Dendritic cell treated with granulocyte-macrophage colony-stimulating factor and Interleukin-4, amounts not matched to agents 40 ng/mL and 50 ng/mL, for 4 days (primary cell): ENCODE results near the gene LRRC73.
"Not testable (repeated sequence)": the region's sequence is repeated elsewhere in the genome, so short reads cannot be mapped to it uniquely, and the experiment has no call there.

Experiments used
- H3K27ac Mint-ChIP-seq: one replicate; pipeline ENCODE4 v1.8.0; 2022; ENCODE audit warnings: mild to moderate bottlenecking, mixed read lengths
- H3K27me3 Mint-ChIP-seq: one replicate; pipeline ENCODE4 v1.8.0; 2022; ENCODE audit warnings: mild to moderate bottlenecking, mixed read lengths
- H3K36me3 Mint-ChIP-seq: one replicate; pipeline ENCODE4 v1.8.0; 2022; ENCODE audit warnings: low read depth, mixed read lengths
- H3K4me1 Mint-ChIP-seq: one replicate; pipeline ENCODE4 v1.8.0; 2022; ENCODE audit warnings: low read depth, mixed read lengths
- H3K4me3 Mint-ChIP-seq: one replicate; pipeline ENCODE4 v1.8.0; 2022; ENCODE audit warnings: mild to moderate bottlenecking, moderate library complexity, mixed read lengths
- H3K9me3 Mint-ChIP-seq: one replicate; pipeline ENCODE4 v1.8.0; 2022; ENCODE audit warnings: mixed read lengths
- intact Hi-C: fragments of 100-400 bp; cut with micrococcal nuclease; formaldehyde crosslinking; loops from one replicate; pipeline ENCODE4 v1.15.0; 2022

The LRRC73 gene

GRCh38 chr6:43475516-43475915 lies 34.6 kb downstream of the LRRC73 start:
- H3K4me3 Mint-ChIP-seq: no peak overlapping the region

GRCh38 chr6:43472515-43472914 lies 37.6 kb downstream of the LRRC73 start:
- Mint-ChIP-seq H3K4me3 (no peak overlapping the region), H3K27ac (no peak overlapping the region), H3K9me3 (no peaks in the 10 kb centered on the region), H3K27me3 (peaks cover 17% of the 10 kb centered on the region), H3K36me3 (peaks cover 4% of the 10 kb centered on the region), H3K4me1 (peaks cover 9% of the 10 kb centered on the region)
- intact Hi-C loops: no loop called here

More at GRCh38 chr6:43475516-43475915, 34.6 kb downstream of the LRRC73 start:
- no peak overlapping the region for H3K27ac Mint-ChIP-seq
- peaks cover 7% of the 10 kb centered on the region for H3K27me3 Mint-ChIP-seq
- intact Hi-C loops: no loop called here
- peaks cover 30% of the 10 kb centered on the region for H3K4me1 Mint-ChIP-seq
- H3K36me3 Mint-ChIP-seq: peaks cover 8% of the 10 kb centered on the region
- no peaks in the 10 kb centered on the region for H3K9me3 Mint-ChIP-seq

DNA sequence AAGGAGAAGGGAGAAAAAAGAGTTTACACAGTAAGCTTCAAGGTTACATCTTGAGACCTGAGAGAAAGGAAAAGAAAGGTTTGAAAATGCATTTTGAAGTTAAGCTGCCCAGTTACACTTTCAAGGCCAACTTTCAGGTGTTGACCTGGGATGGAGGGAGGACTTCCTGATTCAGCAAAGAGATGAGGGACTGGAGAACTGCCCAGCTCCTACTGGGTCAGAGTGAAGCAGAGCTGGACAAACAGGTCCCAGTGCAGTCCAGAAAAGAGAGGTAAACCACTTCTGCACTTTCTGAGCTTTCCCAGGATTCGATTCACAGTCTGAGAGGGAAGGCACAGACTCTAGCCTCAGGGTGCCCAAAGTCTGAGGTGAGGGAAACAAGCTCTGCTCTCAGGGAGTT lies 38.7 kb downstream of the LRRC73 start:
- H3K9me3 Mint-ChIP-seq: no peaks in the 10 kb centered on the region
- H3K4me1 Mint-ChIP-seq: no peaks in the 10 kb centered on the region
- no peak overlapping the region for H3K27ac Mint-ChIP-seq
- H3K27me3 Mint-ChIP-seq: peaks cover 20% of the 10 kb centered on the region
- intact Hi-C loops: no loop called here
- H3K4me3 Mint-ChIP-seq: no peak overlapping the region
- H3K36me3 Mint-ChIP-seq: no peaks in the 10 kb centered on the region

- H3K4me1 Mint-ChIP-seq: no peaks in the 10 kb centered on the region
- H3K36me3 Mint-ChIP-seq: no peaks in the 10 kb centered on the region
- peaks cover 20% of the 10 kb centered on the region for H3K27me3 Mint-ChIP-seq
- no peak overlapping the region for H3K27ac Mint-ChIP-seq
- no peak overlapping the region for H3K4me3 Mint-ChIP-seq
- no peaks in the 10 kb centered on the region for H3K9me3 Mint-ChIP-seq
- intact Hi-C loops: no loop called here
Observed at GRCh38 chr6:43469947-43470346, 40.2 kb downstream of the LRRC73 start.

DNA sequence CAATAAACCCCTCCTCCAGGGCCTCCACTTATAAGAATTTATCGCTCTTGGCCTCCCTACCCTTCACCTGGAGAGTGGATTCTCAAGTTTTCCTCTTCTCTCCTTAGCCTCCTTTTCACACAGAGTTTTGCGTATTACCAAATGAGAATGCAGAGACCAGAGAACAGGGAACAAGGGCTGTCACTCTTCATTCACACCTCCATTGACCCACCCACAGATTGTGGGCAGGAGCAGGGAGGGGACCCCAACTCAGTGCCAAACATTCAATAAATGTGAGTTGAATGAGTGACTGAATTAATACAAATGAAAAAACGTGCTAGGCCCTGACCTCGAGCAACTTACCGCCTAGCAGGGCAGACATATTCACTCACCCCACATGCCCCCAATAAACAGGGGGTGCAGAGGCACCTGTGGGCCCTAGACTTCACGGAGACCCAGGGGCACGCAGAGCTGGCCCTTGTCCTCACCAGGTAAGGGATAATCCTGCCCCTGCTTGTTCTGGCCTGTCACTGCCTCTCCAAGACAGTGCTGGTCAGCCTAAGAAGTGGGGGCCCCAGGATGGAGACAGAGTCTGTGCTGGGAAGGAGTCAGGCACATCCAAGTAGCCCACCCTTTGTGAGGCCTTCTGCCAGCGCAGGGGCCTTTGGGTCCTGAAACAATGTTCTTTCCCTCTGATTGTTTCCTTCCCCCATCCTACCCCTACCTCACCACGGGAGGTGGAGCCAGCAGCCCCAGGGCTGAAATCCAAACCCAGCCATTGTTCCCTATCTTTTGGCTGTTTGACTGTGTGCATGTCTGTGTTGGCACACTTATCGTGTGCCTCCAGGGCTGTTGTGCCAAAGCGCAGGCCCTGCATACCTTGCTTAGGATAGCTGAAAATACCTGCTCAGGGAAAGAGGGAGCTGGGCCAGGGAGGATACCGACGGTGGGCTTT lies 41.1 kb downstream of the LRRC73 start:
- Mint-ChIP-seq H3K27ac (no peak overlapping the region), H3K9me3 (no peaks in the 10 kb centered on the region), H3K27me3 (peaks cover 24% of the 10 kb centered on the region), H3K36me3 (no peaks in the 10 kb centered on the region), H3K4me1 (no peaks in the 10 kb centered on the region), H3K4me3 (no peak overlapping the region)
- intact Hi-C loops: no loop called here

DNA sequence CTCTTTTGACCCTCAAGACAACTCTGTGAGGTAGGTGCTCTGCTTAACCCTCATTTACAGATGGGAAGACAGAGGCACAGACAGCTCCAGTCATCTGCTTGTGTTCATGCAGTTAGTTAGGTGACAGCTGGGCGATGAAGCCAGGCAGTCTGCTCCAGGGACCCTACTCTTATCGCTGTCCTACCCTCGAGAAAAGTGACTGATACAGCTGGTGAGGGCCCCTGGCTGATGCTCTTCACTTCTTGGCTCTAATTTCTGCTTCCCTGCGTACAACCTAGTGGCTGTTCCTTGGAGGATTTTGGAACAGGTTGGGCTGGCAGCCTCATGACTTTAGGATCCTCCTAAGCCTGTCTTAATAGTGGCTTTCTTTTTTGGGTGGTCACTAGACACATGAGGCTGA lies 41.9 kb downstream of the LRRC73 start:
- no peaks in the 10 kb centered on the region for H3K4me1 Mint-ChIP-seq
- no peak overlapping the region for H3K27ac Mint-ChIP-seq
- intact Hi-C loops: no loop called here
- peaks cover 29% of the 10 kb centered on the region for H3K27me3 Mint-ChIP-seq
- no peak overlapping the region for H3K4me3 Mint-ChIP-seq
- no peaks in the 10 kb centered on the region for H3K36me3 Mint-ChIP-seq
- H3K9me3 Mint-ChIP-seq: no peaks in the 10 kb centered on the region

DNA sequence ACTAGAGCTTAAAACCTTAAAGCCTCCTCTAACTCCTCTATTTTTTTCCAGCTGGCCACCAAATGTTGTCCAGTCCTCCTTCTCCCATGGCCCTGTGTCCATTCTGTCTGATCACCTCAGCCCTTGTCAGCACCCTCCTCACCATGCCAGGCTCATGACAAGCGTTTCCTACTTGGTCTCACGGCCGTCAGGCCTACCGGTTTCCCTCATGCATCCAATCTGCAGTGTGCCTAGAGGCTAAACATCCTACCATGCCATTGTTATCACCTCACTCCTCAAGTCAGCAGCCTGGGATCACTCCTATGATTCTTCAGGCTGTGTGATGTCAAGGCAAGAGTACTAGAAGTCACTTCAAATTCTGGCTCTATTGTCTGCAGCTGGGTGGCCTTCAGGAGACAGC lies 42.4 kb downstream of the LRRC73 start:
- intact Hi-C loops: no loop called here
- Mint-ChIP-seq H3K4me3 (no peak overlapping the region), H3K4me1 (no peaks in the 10 kb centered on the region), H3K9me3 (no peaks in the 10 kb centered on the region), H3K27me3 (peaks cover 33% of the 10 kb centered on the region), H3K36me3 (no peaks in the 10 kb centered on the region), H3K27ac (no peak overlapping the region)

DNA sequence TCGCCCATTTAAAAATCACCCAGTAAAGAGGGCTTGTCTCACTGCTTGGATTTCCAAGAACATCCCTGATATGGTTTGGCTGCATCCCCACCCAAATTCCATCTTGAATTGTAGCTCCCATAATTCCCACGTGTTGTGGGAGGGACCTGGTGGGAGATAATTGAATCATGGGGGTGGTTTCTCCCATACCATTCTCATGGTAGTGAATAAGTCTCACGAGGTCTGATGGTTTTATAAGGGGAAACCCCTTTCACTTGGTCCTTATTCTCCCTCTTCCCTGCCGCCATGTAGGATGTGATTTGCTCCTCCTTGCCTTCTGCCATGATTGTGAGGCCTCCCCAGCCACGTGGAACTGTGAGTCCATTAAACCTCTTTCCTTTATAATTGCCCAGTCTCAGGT lies 42.9 kb downstream of the LRRC73 start:
- H3K9me3 Mint-ChIP-seq, intact Hi-C loops, H3K27ac Mint-ChIP-seq, H3K4me1 Mint-ChIP-seq, H3K36me3 Mint-ChIP-seq, H3K4me3 Mint-ChIP-seq: not testable (repeated sequence)
- peaks cover 38% of the 10 kb centered on the region for H3K27me3 Mint-ChIP-seq

GRCh38 chr6:43465948-43466347 lies 44.2 kb downstream of the LRRC73 start:
- intact Hi-C loops: no loop called here
- Mint-ChIP-seq H3K27me3 (peaks cover 43% of the 10 kb centered on the region), H3K27ac (no peak overlapping the region), H3K9me3 (no peaks in the 10 kb centered on the region), H3K4me3 (no peak overlapping the region), H3K36me3 (no peaks in the 10 kb centered on the region), H3K4me1 (no peaks in the 10 kb centered on the region)

- Mint-ChIP-seq H3K9me3 (no peaks in the 10 kb centered on the region), H3K27me3 (peaks cover 42% of the 10 kb centered on the region), H3K4me1 (no peaks in the 10 kb centered on the region), H3K4me3 (no peak overlapping the region), H3K36me3 (no peaks in the 10 kb centered on the region), H3K27ac (no peak overlapping the region)
- intact Hi-C loops: no loop called here
Observed at GRCh38 chr6:43464337-43464736, 45.8 kb downstream of the LRRC73 start.

GRCh38 chr6:43461936-43462335 lies 48.2 kb downstream of the LRRC73 start:
- intact Hi-C loops: no loop called here
- Mint-ChIP-seq H3K4me1 (no peaks in the 10 kb centered on the region), H3K4me3 (no peak overlapping the region), H3K9me3 (no peaks in the 10 kb centered on the region), H3K27me3 (peaks cover 44% of the 10 kb centered on the region), H3K36me3 (no peaks in the 10 kb centered on the region), H3K27ac (no peak overlapping the region)

DNA sequence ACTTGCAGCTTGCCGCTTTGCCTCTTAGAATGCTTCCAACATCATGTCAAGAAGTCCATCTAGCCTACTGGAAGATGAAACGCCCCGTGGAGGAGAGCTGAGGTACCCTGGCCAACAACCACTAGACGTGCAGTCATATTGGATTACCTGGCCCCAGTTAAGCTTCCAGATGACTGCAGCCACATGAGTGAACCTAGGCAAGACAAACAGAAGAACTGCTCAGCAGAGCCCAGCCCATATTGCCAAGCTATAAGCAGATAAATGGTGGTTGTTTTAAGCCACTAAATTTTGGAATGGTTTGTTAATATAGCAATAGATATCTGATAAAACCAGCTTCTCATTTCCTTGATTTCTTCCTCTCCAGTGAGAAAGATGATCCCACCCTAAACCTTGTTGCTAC lies 50.1 kb downstream of the LRRC73 start:
- intact Hi-C loops: no loop called here
- Mint-ChIP-seq H3K4me1 (peaks cover 8% of the 10 kb centered on the region), H3K36me3 (no peaks in the 10 kb centered on the region), H3K27me3 (peaks cover 58% of the 10 kb centered on the region), H3K4me3 (no peak overlapping the region), H3K27ac (no peak overlapping the region), H3K9me3 (no peaks in the 10 kb centered on the region)

DNA sequence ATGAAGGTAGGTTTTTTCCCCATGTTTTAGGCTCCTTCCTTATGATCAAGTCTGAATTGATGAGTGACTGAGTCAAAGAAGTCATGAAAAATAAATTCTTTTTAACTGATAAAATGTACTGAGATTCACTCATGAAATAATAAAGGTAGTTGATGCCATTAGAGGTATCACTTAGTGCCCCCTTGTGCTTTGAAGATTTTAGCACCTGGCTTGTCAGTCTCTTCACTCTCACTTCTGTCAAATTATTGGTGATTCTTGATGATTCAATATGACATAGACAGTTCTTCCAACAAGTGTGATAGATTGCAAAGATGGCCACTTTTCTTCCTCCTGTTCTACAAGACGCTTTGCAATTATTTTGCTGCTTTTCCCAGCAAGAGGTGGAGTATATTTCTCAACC lies 50.6 kb downstream of the LRRC73 start:
- no peaks in the 10 kb centered on the region for H3K36me3 Mint-ChIP-seq
- no peaks in the 10 kb centered on the region for H3K9me3 Mint-ChIP-seq
- no peak overlapping the region for H3K27ac Mint-ChIP-seq
- no peak overlapping the region for H3K4me3 Mint-ChIP-seq
- H3K27me3 Mint-ChIP-seq: peaks cover 63% of the 10 kb centered on the region
- intact Hi-C loops: no loop called here
- peaks cover 12% of the 10 kb centered on the region for H3K4me1 Mint-ChIP-seq

DNA sequence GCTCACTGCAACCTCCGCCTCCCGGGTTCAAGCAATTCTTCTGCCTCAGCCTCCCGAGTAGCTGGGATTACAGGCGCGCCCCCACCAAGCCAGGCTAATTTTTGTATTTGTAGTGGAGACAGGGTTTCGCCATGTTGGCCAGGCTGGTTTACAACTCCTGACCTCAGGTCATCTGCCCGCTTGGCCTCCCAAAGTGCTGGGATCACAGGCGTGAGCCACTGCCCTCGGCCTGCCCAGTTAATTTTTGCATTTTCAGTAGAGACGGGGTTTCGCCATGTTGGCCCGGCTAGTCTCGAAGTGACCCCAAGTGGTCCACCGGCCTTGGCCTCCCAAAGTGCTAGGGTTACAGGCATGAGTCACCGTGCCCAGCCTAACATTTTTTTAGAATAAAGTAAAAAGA lies 52.0 kb downstream of the LRRC73 start:
- intact Hi-C loops, H3K4me3 Mint-ChIP-seq, H3K9me3 Mint-ChIP-seq, H3K27ac Mint-ChIP-seq, H3K36me3 Mint-ChIP-seq: not testable (repeated sequence)
- Mint-ChIP-seq H3K4me1 (peaks cover 18% of the 10 kb centered on the region), H3K27me3 (peaks cover 59% of the 10 kb centered on the region)

DNA sequence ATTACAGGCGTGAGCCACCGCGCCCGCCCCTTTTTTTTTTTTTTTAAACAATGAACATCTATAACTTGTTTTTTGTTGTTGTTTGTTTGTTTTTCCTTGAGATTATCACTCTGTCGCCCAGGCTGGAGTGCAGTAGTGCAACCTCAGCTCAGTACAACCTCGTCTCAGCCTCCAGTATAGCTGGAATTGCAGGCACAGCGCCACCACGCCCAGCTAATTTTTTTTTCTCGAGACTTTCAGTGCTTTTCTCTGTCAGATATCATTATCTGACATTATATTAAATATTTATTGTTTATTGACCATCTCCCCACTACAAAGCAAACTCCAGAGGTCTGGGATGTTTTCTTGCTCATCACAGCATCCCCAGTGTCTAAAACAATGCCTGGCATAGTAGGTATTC lies 52.5 kb downstream of the LRRC73 start:
- H3K4me3 Mint-ChIP-seq: no peak overlapping the region

More for the DNA sequence above, 52.5 kb downstream of the LRRC73 start:
- intact Hi-C loops: no loop called here
- Mint-ChIP-seq H3K27me3 (peaks cover 55% of the 10 kb centered on the region), H3K9me3 (no peaks in the 10 kb centered on the region), H3K36me3 (peaks cover 12% of the 10 kb centered on the region), H3K4me1 (peaks cover 18% of the 10 kb centered on the region), H3K27ac (no peak overlapping the region)
